GM19238 (cell line): ENCODE measurements around the gene SPTSSA.
"Not testable (repeated sequence)": the region's sequence is repeated elsewhere in the genome, so short reads cannot be mapped to it uniquely, and the experiment has no call there.

Source experiments
- DNase-seq: peaks from one replicate; pipeline ENCODE4 v3.0.0; 2011; ENCODE audit warnings: low spot score; ENCODE audit not compliant: insufficient read length

SPTSSA gene

DNA sequence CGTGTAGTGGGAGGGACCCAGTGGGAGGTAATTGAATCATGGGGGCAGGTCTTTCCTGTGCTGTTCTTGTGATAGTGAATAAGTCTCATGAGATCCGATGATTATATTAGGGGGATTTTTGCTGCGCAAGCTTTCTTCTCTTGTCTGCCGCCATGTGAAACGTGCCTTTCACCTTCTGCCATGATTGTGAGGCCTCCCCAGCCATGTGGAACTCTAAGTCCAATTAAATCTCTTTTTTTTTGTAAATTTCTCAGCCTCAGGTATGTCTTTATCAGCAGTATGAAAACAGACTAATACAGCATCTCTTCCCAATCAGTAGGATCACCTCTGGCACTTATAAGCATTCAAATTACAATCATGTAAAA, 34.0 kb downstream of the SPTSSA start:
- not testable (repeated sequence) for DNase-seq

- DNase-seq: no peak
Measured at GRCh38 chr14:34426313-34427295, 35.4 kb downstream of the SPTSSA start.

DNA sequence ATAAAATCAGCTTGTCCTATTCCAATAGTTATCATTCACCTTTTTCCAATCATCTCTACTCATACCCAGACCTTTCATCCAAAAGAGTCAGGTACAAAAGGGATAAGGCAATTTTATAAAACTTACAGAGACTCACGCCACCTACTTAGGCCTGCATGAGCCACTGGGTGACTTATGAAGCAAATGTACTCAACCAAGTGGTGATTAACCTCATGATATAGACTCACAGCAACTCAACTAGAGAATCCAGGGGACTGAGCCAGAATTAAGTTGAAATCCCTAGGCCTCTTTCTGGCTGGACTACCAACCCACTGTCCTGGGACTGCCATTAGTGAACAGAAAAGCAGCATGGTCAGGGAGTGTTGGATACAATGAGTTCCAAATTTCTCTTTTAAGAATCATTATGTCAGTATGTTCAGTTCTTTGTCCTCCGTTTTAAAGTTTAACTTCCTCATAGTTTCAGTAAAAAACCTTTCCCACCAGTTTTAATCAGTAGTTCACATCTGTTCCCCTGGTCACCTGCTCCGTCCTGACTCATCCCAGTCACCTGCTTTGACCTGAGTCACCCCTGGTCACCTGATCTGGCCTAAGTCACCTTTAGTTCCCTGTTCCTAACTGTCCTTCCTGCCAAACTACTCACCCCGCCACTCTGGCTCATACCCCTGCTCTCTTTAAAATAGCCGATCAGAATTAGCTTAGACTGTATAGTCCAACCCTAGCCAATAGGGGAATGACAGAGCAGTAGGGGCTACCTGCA, 36.8 kb downstream of the SPTSSA start:
- DNase-seq: no peak

- no peak for DNase-seq
Measured at GRCh38 chr14:34424488-34424887, 37.6 kb downstream of the SPTSSA start.

DNA sequence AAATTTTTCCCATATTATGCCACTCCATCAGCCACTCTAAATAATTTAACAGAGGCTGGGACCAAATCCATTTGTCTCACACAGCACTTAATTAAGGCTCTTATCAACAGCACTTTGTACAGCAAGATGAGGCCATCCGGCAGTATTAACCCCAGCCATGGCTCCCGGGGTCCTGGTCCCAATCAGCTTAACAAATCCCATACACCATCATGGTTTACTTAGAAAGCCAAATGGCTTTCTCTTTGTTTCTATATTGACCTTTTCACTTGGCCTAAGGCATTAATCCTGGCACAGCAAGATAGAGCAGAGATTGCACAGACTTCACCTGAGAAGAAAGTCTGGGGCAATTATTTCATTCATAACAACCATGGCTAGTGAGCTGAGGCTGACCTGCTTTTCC, 38.6 kb downstream of the SPTSSA start:
- no peak for DNase-seq

- DNase-seq: no peak
Measured at GRCh38 chr14:34420547-34421150, 41.4 kb downstream of the SPTSSA start.

GRCh38 chr14:34409721-34410120, 52.3 kb downstream of the SPTSSA start:
- no peak for DNase-seq

DNA sequence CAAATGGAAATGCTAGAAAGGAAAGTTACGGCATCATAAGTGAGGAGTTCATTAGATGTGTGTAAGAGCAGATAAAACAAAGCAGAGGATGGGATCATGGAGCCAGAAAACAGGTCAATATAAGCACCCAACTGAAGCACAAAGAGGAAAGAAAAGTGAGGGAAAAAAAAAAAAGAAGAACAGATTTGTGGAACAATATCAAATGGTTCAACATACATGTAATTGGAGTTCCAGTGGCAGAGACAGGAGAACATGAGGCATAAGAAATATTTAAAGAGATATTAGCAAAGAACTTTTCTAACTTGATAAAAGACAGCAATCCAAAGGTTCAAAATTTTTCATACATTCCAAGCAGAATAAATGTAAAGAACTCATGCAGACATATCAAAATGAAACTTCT, 54.1 kb downstream of the SPTSSA start:
- DNase-seq: no peak

GRCh38 chr14:34404416-34404815, 57.6 kb downstream of the SPTSSA start:
- no peak for DNase-seq

DNA sequence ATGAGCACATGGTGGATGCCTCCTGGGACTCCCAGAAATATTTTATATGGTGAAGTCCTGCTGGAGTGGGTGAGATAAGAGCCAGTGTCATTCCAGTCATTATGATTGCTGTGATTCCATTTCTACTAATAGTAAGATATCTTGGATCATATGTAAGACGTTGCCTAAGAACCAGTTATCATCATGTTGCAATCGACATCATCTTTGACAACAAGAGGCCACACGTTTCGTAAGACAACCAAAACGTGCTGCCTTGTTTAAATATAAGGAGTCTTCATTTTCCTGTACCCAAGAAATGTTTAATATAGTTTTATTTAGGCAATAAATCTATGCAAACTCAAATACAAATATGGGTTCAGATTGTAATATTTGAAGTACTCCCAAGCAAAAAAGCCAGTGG, 58.4 kb downstream of the SPTSSA start:
- no peak for DNase-seq

DNA sequence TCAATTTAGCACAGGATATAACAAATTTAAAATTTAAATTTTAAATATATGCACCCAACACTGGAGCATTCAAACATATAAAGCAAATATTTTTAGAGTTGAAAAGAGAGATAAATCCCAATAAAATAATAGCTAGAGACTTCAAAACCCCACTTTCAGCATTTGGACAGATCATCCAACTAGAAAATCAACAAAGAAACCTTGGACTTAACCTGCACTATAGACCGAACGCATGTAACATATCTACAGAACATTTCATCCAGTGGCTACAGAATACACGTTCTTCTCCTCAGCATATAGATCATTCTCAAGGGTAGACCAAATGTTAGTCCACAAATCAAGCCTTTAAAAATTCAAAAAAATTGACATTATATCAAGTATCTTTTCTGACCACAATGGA, 64.0 kb downstream of the SPTSSA start:
- no peak for DNase-seq

GRCh38 chr14:34387974-34388516, 74.0 kb downstream of the SPTSSA start:
- no peak for DNase-seq

DNA sequence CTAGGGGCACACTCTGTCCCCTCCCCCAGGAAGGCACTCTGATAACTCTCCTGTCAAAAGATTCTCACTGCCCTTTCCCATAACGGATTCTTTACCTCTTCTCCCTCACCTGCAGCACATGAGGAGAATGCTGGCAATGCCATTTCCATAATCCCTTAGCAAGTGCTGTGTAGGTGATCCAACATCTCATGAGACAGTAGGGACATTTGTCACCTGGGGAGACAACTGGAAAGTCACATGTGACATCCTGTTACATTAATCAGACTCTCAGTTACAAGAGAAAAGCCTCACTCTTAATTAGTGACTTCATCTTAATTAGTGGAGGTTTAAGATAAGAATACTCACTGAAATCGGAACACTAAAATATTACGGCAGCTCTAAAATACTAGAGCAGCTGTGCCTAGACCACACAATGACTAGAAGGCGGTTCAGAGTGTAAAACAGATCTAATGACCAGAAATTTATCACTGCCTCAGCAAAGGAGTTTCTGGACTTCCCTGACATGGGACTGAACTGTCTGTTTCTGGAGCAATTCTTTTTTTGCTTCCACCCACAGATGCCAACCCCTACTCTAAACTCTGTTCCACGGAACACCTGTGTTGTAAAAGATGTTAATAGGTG, 75.1 kb downstream of the SPTSSA start:
- no peak for DNase-seq

- DNase-seq: not testable (repeated sequence)
Measured at GRCh38 chr14:34385881-34386280, 76.2 kb downstream of the SPTSSA start.

DNA sequence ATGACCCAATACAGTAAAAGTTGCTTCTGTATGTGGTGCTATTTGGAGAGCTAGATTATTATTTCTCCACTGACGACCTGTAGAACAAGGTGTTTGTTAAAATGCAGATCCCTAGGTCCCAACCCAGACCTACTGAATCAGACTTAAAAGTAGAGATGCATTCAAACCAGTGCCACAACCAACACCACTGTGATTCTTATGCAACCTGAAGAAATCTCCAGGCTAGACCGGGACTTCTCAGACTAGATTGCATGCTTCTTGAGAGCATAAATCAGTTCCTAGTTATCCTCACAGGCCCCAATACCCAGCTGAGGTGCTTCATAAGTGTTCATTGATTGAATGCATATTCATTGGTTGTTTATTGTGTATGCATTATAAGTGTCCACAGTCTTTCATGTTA, 78.2 kb downstream of the SPTSSA start:
- no peak for DNase-seq
